HEK293T (cell line): ENCODE measurements around the gene DUSP9.

Source experiments
- ARNT ChIP-seq: fragments of 450-650 bp; IDR thresholded peaks from 2 replicates; pipeline ENCODE4 v1.6.1; 2017; ENCODE audit warnings: mild to moderate bottlenecking
- BHLHE40 ChIP-seq: fragments of 450-650 bp; IDR thresholded peaks from 2 replicates; pipeline ENCODE4 v1.6.1; 2016; ENCODE audit warnings: mild to moderate bottlenecking, moderate library complexity, borderline replicate concordance
- FOXM1 ChIP-seq: fragments of 450-650 bp; IDR thresholded peaks from 2 replicates; pipeline ENCODE4 v1.6.1; 2017; ENCODE audit warnings: mild to moderate bottlenecking, borderline replicate concordance
- NFRKB ChIP-seq: fragments of 450-650 bp; IDR thresholded peaks from 2 replicates; pipeline ENCODE4 v1.6.1; 2016; ENCODE audit warnings: mild to moderate bottlenecking, moderate library complexity
- SP1 ChIP-seq: fragments of 450-650 bp; IDR thresholded peaks from 2 replicates; pipeline ENCODE4 v1.6.1; 2017
- TARDBP ChIP-seq: fragments of 450-650 bp; IDR thresholded peaks from 2 replicates; pipeline ENCODE4 v1.6.1; 2016
- ZNF384 ChIP-seq: fragments of 450-650 bp; IDR thresholded peaks from 2 replicates; pipeline ENCODE4 v1.6.1; 2016

GRCh38 chrX:153626863-153627674 lies 19.9 kb upstream of the DUSP9 start:
- TF ChIP-seq TARDBP (no peak), BHLHE40 (no peak), ARNT (no peak), FOXM1 (no peak), NFRKB (no peak), ZNF384 (no peak), SP1 (no peak)
